ENCODE data around the gene RABL3.
"Not testable (repeated sequence)": the region's sequence is repeated elsewhere in the genome, so short reads cannot be mapped to it uniquely, and the experiment has no call there.

Gene RABL3

DNA sequence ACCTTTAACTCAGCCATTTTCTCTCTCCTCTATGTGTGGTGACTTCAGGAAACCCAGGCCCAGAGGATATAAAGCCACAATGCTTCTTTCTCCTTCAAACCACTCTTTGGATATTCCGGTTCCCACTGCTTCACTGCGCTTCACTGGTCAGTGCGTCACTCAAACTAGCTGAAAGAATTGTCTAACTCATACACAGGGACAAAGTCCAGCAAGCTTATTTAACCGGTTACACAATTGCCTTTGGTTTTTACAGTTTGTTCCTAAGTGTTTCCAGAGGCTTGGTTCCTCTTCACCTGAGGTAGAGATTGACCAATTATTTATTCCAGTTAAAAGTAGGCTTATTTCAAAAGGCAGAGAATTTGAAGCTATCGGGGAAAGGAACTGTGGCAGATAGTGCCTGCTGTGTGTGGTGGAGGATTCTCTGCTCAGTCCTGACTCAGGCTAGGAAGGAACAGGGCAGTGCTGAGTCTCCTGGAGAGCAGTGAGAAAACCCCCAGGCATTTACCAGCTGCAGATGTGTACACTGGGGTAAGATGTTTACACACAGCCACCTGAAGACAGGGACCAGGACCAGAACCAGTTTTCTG is 60.1 kb downstream of the RABL3 start, which contains the start of gene HGD:
Gene HGD (minus strand): TSS at position 145 of the 587 bp plus-strand sequence. CDS start 128 bp downstream, at position 17.
- DNase-seq = no peak

DNA sequence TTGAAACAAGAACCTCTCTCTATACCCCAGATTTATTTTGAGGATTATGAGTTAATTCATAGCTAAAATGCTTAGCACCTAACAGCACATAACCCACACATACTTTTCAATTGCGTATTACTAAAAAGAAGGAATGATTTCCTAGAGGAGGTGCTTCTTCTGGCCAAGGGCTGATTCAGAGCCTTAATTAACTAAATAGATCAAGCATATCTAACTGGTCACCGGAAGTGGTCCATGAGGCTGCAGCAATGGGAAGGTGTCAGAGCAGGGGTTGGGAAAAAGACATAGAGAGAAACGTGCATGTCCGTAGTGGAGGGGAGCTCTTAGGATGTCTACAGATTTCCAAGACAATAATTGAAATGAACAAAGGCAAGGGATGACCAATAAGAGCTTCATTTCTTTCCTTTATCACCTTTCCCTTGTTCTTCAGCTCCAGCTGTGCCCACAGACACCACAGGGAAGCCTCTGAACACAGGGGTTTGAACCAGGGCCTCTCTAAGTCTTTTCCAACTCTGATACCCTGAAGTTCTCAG is 60.7 kb downstream of the RABL3 start:
- no peak for DNase-seq

DNA sequence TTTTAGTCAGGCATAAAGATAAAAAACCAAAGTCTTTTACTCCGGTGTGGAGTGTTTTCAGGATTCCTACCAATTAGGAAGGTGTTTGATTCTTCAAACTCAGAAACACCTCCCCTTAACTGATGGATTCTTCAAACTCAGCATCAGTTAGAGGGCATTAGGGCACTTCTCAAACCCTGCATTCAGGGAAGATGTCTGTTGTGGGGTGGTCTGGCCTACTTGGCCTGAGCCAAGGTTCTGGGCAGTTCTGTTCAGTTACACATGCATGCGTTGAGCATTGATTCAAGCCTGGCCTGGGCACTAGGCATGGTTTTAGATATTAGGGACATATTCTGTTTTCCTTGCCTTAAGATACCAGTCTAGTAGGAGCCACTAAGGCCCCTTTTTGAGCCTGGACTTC is 61.3 kb downstream of the RABL3 start:
- no peak for DNase-seq

DNA sequence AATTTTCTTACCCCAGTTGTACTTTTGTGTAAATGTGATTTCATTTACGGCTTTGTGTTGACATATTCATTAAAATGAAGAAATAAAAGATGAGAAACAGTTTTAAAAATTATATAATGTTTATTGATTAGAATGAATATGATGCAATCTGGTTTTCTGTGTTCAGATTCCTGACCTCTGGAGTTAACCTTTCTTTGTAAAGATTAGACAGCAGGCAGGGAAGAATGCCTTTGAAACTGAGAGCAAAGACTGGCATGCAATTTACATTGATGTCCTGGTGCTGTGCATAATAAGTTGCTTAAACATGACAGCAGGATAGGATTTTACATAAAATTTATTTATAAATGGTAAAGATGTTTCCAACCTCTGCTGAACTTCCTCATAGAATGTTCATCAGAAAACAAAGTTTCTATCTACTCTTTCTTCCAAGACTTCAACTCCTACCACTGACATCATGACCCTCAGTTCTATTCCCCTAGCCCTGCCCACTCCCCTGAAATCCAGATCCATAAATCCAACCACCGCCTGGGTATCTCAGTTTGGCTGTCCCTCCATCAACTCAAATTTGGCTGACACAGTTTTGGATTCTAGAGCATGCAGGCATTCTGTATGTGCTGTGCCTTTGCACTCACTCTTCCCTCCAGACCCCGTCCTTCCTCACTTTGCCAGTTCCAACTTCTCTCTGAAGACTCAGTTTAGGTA is 62.0 kb downstream of the RABL3 start:
- DNase-seq = no peak

DNA sequence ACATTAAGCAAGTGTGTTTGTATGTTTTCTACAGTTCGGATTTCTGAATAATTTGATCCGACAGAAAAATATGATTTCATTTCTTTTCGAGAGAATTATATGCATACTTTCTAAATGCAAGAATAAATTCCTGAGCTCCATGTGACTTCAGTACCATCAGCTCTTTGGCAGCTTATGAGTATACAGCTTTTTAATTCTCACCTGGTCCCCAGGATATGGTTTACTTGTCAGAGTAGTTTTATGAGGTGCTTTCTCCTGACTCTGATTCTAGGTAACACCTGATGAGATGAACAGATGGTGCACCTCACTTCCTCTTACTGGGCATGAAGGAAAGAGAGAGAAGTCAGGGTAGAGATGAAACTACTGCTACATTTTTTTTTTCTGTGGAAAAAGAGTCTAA is 63.3 kb downstream of the RABL3 start:
- DNase-seq = no peak

DNA sequence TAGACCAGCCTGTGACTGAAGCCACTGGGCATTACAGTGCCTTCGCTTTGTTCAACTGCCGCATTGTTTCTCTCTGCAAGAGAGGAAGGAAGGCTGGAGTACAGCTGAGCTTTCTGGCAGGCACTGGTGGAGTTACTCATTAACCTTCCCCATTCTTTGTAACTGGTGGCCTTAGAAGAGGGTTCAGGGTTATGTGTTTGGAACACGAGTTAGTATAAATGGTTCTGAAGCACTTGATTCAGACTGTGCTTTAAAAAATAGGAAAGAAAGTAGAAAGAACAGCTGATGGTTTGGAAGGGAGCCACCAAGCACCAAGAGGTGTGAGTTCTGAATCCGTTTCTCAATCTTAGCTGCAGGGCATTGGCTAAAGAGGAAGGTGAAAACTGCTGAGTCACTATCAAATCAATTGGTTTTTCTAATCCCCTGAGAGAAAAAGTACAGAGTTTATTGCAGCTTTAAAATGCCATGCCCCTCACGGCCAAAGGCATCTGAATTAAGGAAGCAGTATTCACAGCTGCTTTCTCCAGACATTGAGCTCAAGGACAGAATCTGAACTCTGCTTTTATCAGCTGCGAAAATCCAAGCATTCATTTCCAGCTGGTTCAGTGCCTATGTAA is 63.9 kb downstream of the RABL3 start:
- no peak for DNase-seq

DNA sequence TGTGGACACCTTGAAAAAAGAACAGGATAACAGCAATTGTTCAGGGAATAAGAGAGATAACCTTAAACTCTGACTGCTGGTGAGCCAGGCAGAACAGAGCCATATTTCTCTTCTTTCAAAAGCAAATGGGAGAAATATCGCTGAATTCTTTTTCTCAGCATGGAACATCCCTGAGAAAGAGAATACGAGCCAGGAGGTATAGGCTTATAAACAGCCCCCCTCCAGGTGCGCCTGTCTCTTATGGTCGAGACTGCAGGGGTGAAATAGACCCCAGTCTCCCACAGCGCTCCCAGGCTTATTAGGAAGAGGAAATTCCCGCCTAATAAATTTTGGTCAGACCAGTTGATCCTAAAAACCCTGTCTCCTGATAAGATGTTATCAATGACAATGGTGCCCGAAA is 65.1 kb downstream of the RABL3 start:
- DNase-seq = not testable (repeated sequence)

DNA sequence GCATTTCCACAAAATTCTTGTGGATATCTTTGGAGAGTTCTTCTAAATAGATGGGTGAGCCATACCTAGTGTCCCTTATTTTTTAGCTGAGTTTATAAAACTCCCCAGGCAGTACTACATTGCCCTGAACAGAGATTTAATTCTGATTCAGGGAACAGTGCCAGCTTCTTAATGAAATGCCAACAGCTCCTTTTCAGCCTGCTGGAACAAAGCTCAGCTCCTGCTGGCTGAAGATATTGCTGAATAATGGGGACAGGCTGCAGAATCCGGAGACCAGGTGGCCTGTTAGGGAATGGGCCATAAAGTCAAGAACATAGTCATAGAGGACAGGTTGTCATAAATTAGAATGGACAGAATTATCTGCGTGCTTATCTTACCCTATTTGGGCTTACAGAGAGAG is 69.2 kb downstream of the RABL3 start:
- no peak for DNase-seq

DNA sequence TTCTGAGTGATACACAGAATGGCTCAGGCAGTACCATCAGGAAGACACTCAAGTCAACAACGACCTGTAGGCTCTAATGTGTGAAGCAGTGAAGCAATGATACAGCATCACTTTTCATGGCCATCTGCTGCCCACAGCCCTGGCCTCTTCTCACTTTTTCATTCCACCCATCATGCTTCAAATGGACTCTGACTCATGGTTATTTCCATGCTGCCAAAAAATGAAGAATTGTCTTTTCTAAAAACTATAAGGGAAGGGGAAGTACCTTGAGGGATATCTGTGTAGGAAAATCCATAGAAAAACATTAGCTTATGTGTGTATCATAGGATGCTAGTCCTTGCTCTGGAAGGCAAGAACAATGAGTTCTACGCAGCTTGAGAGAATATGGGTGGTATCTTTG is 71.7 kb downstream of the RABL3 start:
- DNase-seq = no peak

DNA sequence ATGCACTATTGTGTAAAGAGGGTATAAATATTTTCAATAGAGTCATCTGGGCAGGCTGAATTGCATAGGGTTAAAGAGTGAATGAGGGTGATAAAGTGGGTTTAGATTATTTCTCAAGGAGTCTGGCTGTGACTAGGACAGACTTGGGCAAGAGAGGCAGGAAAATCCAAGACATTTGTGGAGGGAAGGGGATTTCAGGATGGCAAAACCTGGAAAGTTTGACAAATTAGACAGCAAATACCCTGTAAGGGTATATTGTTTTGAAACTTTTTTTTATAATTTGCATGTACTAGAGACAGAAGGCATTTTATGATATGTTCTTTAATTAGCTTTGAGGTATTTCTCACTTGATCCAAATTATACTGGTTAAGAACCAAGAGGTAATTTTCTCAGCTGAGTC is 77.4 kb downstream of the RABL3 start:
- DNase-seq = no peak

DNA sequence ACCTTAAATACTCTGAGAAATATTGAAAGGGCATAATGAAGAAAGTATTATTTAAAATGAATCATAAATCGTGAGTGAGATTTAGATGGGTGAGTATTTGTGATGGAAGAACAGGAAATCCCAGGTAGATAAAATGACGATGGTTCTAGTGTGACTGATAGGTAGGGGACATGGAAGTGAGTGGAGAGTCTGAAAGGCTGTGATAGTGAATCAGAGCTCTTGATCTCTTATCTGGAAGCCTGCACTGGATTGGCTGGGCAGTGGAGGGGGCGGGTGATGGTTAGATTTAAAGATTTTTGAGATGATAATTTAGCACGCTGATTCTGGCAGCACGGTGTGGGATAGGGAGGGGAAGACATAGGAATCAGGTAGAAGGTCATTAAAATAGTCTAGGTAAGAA is 80.4 kb downstream of the RABL3 start:
- no peak for DNase-seq

DNA sequence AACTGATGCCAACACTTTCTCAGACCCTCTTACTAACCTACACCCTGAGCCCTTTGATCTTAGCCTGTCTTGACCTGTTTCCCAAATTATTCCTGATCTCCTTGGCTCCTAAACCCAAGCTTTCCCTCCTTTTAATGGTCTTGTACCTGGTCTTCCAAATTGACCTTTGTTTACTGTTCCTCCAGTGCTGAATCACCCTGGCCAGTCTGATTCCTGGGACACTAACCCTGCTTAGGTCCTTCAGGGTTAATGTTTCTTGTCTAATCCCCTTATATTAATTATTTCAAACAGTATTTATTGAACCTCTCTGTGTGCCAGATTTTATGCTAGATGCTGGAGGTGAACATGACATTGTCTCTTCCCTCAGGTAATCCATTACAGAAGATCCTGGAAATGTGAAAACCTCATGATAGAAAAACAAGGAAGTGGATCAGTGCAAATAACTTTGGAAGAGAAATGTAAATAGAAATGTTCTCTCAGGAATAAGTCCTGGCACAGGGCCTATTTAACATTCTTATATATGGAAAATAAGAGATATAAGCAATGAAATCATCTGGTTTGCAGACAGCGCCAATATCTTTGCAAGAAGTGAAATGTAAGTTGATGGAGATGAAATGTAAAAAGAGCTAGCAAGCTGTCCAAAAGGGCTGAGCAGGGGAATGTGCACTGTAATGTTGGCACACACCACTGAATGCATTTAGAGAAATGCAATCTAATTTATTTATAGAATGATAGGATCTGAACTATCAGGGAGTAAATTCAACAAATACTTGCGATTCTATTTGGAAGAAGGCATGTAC is 81.0 kb downstream of the RABL3 start:
- no peak for DNase-seq

DNA sequence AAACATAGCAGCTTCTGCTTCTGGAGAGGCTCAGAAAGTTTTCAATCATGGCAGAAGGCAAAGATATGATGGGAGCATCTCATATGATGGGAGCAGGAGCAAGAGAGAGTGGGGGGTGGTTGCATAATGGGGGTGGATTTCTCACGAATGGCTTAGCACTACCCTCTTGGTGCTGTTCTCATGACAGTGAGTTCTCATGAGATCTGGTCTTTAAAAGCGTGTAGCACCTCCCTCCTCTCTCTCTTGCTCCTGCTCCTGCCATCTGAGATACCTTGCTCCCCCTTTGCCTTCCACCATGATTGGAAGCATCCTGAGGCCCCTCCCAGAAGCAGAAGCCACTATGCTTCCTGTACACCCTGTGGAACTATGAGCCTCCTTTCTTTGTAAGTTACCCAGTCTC is 82.5 kb downstream of the RABL3 start:
- DNase-seq = no peak

DNA sequence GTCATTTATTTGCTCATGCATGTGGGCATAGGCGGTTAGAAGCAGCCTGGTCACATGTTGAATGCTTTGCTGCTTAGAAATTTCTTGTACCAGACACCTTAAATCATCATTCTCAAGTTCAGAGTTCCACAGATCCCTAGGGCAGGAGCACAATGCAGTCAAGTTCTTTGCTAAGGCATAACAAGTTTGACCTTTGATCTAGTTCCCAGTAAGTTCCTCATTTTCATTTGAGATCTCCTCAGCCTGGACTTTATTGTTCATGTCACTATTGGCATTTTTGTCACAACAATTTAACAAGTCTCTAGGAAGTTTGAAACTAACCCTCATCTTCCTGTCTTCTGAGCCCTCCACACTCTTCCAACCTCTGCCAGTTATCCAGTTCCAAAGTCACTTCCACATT is 83.0 kb downstream of the RABL3 start:
- no peak for DNase-seq

DNA sequence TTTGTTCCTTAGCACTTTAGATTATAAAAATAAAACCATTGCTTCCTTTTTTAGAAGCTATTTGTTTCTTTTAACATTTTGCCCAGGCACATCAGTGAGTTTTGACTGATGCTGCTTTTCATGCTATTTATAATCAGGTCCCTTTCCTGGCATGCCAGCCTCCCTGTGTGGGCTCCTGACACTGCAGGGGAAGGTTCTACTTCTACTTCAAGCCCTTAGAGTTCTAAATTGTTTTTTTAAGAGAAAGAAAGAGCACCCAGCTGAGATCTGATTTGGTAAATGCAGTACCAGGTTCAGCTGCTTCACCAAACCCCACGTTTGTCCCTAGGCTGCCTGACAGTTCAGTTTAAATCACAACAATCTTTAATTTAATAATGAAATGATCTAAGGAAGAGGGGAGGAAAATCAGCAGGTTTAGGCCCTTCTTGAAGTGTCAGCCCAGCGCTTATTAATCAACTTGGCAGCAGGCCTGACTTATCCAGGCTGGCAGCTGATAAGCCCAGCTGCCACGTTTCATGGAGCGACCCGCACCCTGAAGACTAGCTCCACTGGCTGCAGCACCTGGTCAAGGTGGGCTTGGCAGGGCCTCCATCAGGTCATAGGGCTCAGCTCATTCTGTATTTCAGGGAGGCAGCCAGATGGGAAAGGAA is 89.3 kb downstream of the RABL3 start:
- no peak for DNase-seq

DNA sequence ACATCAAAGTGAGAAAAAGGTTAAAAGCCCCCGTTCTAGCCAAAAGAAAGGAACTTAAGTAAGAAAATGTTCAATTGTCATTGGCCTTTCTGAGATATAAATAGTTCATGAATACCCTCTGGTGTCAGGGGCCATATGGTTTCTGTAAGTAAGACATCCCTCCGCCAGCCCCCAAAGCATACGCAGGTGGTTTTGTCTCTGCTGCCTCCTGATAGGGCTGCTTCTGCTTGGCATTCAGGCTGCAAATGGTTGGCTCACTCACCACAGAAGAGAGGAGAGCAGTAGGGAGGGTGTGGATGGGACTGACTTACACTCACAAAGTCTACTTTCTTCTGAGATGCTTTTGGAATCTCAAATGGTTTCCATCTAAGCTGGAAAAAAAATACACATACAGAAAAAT is 90.0 kb downstream of the RABL3 start:
- DNase-seq = no peak

DNA sequence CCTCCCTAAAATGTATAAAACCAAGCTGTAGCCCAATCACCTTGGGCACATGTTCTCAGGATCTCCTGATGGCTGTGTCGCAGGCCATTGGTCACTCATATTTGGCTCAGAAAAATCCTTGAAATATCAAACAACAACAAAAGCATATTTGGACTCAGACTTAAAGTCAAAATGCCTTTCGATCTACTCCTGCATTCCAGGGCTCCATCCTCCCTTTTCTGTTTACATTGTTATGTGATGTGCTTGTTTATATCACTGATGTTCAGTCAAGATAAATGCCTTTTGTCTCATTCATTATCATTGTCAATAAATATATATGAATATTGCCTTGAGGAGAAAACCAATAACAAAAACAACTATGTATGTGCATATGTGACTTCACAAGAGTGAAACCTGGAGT is 92.0 kb downstream of the RABL3 start:
- no peak for DNase-seq

DNA sequence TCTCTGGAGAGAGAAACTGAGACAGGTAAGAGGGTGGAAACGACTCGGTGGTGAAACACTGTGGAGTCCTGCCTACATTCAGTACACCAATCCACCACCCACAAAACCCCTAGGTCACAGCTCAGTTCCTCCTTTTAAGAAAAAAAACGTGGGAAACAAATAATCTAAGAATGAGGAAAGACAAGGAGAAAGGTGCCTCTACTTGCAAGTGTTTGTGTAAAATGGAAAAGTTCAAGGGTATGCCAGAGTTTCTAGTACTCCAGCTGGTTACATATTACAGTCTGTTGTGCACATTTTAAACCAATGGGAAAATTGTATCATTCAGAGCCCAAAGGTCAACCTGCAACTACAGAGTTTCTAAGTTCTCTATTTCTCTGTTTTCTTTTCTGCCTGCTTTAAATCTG is 92.5 kb downstream of the RABL3 start:
- no peak for DNase-seq

DNA sequence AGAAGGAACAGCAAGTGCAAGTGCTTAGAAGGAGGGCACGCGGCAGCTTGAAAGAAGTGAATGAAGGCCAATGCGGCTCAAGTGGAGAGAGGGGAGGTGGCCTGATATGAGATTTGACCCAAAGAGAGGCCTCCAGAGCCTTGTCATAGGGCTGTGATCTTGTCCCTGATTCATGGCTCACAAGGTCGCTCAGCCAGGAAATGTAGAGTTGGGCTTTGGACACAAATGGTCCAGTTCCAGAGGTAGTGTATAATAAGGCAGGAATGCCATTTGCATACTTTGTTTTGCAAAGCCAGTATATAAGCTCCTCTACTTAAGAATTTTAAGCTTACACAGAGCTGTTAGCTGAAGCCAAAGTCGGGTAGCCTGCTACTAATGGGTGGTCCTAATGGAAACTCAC is 94.0 kb downstream of the RABL3 start:
- DNase-seq = no peak

DNA sequence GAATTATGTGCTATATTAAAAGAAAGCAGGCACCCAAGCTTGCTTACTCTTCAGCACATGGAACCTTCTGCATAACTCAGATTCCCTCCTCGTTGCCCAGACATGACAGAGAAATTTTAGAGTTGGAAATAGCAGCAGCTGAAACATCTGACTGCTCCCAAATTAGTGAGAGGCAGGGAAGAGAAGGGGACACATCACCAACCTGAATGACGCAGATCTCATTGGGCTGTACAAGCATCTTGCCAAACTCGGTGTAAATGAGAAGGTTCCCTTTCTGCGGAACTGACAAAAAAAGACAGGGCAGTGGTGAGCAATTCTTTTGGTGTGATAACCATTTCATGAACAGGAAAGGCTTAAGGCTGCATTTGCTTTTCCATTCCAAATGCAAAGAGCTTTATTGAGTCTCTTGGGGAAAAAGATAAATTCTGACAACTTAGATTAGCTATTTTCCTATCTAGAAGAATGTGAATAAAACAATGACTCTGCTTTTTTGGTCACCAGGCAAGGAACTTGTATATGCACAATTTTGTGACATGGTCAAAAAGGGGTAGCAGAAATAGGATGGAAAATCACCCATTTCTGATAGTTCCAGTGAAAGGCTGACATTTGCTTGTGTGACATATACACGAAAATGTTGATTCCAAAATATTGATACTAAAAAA is 95.4 kb downstream of the RABL3 start:
- no peak for DNase-seq

DNA sequence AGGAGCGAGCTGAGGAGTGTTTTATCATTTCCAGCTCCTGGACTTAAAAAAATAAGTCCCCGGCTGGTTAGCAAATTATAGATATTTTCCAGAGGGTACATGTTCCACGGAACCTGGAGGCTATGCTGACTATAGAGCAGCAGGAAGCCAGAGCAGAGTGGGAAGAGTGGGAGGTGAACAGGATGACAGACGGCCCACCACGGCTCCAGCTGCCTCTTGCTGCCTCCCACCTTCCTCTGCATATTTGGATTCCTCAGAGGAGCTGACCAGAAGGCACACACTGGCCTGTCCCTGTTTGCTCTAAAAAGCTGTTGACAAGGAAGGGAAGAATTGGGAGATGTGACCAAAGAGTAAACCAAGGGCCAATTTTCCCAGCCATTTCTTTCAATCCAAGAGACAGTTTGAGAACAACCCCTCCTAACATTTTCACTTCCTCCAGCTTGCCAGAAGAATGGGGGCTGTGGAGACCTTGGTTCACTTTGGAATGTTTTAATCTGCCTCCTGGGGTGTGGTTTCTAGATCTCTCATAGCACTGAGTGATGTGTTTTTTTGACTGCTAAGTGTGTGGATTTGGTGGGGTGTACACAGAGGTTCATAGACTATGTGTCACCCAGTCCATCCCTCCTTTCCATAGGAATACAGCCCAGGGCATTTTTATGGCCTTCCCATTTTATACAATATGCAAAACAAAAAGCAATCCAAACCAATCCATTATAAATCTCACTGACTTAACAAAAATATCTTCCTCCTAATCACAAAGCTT is 97.1 kb downstream of the RABL3 start:
- no peak for DNase-seq
